Activated T-helper 1 cell treated with anti-CD3 and anti-CD28 coated beads, Interleukin-2, amount 50 U/mL, for 16 hours (primary cell): Measurements from ENCODE around the gene PAX3.
"Not testable (repeated sequence)": the region's sequence is repeated elsewhere in the genome, so short reads cannot be mapped to it uniquely, and the experiment has no call there.

Experiments
- DNase-seq, 2 donors: peaks; one replicate each; pipeline ENCODE4 v3.0.0-alpha.2; 2020; ENCODE audit warnings: low read depth in 1 of 2, low spot score in 1 of 2

PAX3 gene

DNA sequence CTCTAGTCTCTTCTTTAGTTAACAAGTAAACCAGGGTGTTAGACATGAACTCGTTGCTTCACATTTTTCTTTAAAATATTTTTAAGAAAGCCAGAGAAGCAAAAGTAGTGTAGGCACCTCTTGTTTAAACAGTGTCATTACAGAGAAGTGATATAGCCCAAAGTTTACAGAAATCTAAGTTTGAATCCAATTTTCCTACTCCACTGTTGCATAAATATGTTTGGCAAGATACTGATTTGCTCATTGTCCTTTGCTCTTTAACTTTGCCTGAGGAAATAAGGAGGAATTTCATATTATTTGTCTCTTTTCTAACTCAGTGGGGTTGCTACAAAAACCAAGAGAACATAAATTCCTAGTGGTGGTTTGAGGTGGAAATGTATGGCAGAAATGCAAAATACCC, 81.1 kb downstream of the PAX3 start:
- DNase-seq: no peak

DNA sequence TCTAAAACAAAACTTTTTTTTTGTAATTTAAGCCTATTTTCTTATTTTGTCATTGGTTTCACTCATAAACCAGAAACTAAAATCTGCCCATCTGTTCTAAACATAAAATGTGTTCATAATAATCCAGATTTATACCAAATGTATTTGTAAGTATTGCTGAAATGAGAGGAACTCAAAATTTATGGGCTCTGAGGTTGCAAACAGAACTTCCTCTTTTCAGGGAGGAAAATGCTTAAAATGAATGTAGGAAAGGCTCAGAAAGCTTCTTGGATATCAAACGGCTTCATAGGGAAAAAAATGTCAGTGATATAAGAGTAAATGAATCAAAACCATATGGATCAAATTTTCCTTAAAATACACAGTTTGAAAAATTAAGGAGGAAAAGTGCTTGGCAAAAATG, 83.9 kb downstream of the PAX3 start:
- no peak for DNase-seq

DNA sequence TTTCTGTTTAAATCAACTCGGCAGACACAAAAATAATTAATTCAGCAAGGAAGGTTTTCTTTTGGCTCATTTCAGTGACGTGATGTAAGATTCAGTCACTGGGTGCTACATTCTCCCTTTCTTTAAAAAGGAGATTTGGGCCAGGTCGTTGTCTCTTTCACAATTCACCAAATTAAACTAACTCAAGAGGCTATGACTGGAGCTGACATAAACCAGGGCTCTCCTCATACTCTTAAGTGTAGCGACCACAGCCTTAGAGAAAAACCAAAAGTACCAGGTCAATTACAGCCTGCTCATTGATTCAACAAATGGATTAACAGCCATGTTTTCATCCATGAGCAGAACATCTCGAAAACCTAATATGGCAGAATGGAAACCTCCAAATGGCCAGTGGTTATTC, 85.7 kb downstream of the PAX3 start:
- no peak for DNase-seq

DNA sequence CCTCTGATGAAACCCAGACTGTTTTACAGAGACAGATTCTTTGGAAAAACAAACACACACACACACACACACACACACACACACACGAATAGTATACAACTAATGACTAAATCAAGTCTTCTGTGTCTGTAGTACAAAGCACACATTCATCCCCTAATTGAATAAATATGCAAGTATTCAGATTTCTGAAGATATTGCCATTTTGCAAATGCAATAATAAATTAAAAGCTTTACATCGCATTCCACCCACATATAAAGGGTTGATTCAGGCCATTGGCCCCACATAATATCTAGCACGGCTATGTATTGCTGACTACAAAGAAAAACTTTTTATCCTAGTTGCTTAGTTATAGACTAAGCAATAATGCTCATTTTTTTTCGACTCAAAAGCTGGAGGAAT, 86.2 kb downstream of the PAX3 start:
- DNase-seq: no peak

DNA sequence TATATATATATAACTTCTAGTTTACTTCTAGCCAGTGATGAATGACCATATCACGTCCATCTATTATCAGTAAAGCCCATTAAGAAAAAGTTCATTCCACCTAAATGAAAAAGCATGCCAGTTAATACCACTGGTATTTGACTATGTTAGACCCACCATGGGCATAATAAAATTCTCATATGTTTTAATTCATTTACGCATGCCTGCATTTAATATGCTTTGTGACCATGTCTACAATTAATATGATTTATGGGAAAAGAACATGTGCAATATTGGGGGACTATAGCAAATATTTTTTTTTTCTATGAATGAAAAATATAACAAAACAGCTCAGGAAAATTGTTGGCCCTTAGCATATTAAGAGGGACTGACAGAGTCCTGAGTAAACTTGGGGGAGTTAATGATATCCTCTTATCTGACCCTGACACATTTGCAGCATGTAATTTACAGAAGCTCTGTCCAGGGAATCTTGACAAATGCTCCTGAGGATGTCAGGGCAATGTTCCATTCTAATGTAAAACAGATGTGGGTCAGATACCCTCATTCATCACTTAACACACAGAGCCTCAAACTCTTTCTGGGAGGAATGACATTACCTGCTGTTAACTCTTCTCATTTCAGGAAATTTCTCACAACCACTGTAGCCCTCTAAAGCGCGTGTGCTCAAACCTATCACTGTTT, 90.6 kb downstream of the PAX3 start:
- DNase-seq: no peak

DNA sequence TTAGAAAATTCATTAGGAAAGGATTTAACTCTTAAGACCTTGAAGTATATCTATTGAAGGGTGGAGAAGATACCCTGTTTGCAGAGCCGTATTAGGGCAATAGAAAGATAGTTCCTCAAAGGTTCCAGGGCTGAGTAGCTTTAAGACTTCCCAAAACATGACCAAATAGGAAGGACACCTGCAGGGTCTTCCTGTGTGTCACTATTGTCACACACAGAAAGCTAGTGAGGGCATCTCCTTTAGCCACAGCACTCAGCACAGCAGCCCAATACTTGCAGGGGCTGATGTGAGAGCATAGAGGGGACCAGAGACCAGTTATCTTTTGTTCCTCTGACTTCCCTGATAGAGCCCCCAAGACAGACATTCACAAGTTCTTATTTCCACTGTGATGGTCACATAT, 93.7 kb downstream of the PAX3 start:
- DNase-seq: no peak

- DNase-seq: no peak
Measured at GRCh38 chr2:222203041-222203440, 95.8 kb downstream of the PAX3 start.

- DNase-seq: no peak
Measured at GRCh38 chr2:222196159-222196558, 102.6 kb downstream of the PAX3 start.

DNA sequence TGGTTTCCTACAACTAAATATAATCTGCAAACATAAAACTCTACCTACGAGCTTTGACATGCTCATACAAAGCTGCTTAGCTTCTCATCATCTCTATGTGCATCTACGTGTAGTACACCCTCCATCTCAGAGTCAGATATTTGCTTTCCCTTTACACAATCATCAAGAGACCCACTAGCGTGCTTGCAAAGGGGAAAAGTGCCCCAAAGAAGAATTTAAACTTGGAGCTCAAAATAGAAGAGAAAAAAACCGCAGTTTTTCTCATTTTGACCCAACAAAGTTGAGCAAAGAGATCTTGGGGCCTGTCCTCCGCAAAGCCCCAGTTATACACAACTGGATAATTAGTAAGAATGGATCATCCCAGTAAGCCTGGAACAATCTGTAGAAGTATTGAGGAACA, 104.1 kb downstream of the PAX3 start:
- DNase-seq: no peak

DNA sequence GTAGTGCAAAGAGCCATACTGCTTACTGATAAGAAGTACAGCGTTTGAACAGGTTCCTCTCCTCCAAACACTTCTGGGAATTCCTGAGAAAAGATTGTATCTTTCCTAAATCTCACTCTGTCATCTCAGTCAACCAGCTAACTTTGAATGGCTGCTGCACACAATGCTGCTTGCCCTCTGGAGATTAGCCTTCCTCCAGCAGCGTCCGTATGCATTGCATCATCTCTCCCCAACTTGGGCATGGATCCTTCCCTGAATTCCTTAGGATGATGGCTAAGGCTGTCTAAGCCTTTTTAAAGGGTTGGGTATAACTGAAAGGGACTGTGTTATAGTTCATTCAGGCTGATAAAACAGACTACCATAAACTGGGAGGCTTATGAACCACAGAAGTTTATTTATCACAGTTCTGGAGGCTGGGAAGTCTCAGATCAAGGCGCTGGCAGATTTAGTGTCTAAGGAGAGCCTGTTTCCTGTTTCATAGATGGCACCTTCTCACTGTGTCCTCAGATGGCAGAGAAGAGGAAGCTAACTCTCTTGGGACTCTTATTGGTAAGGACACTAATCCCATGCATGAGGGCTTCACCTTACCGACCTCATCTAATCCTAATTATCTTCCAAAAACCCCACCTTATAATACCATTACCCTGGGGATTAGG, 105.3 kb downstream of the PAX3 start:
- DNase-seq: no peak

DNA sequence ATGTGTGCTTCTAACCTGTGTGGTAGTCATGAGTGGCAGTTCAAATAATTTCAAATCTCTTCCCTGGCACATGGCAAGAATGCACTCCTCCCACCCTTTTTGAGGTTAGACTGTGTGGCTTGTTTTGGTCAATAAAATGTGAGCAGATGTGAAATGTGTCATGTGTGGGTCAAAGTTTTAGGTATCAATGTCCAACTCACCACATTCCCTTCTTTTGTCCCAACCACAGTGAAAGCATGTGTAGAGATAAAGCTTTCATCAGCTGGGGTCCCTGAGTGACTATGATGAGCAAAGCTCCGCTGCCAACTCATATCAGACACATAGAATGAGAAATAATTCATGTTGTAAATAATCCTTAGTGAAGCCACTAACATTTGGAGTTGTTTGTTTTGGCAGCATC, 118.2 kb downstream of the PAX3 start:
- DNase-seq: no peak

DNA sequence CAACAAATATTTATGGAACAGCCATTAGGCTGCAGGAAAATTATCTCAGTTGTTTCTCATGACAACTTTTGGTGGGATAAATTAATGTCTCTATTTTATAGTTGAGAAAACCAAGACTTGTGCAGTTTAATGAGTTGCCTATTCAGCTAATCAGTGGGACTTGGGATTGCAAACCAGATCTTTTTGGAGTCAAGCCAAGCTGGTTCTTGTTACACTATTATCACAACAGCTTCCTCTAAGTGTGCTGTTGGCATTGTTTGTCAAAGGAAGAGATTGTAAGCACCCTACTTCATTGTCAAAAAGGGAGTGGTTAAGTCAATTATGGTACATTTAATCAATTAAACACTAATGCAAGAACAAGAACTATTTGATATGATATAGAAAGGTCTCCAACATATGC, 119.2 kb downstream of the PAX3 start:
- DNase-seq: no peak

GRCh38 chr2:222178450-222178849, 120.3 kb downstream of the PAX3 start:
- no peak for DNase-seq

DNA sequence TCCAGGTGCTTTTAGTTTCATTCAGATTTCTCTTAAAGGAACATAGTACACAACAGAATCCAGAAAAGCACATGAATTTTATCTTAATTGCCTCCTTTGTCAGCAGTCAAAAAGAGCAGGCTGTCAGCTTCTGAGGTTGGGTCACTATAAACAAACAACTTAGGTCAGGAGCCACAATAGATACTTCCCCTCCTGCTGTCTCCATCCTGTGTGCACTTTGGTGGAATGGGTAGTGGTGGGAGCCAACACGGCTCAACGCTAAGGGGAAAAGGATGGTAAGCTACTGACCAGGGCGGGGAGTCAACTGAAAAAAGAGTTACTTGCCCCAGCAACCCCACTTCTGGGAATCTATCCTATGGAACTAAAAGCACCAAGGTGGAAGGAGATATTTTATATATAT, 121.9 kb downstream of the PAX3 start:
- DNase-seq: no peak

DNA sequence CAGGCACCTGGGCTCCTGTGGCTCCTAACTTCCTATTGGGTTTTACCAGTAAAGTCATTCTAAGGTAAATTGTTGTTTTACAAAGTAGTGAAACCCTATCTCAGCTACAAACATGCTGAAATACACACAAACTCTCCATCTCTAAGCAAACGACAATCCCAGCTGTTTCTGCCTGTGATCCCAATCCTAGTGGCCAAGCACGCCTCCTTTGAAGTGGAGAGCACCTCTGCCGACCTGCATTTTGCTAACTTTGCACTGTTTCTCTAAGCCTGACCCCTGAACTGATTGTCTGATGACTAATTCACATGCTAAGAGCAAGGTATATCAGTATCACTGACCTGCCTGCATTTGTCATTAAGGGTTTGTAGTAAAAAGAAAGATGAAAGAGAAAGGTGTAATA, 124.3 kb downstream of the PAX3 start:
- no peak for DNase-seq

GRCh38 chr2:222169346-222169745, 129.5 kb downstream of the PAX3 start:
- no peak for DNase-seq

DNA sequence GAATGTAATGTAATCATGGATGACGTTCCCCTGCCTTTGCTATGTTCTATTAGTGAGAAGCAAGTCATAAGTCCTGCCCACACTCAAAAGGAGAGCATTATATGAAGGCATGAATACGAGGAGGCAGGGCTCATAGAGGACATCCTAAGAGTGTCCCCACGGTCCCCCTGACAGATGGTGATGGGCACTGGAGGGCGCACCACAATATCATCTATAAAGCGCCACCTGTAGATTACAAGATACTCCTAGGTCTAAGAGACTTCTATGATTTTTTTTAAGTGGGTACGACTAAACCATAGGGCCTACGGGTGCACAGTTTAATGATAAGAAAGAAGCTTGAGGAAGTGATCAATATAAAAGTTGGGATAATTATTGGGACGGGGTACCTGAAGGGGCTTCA, 131.0 kb downstream of the PAX3 start:
- DNase-seq: no peak

GRCh38 chr2:222160944-222161343, 137.9 kb downstream of the PAX3 start:
- no peak for DNase-seq

- no peak for DNase-seq
Measured at GRCh38 chr2:222160125-222160524, 138.7 kb downstream of the PAX3 start.

DNA sequence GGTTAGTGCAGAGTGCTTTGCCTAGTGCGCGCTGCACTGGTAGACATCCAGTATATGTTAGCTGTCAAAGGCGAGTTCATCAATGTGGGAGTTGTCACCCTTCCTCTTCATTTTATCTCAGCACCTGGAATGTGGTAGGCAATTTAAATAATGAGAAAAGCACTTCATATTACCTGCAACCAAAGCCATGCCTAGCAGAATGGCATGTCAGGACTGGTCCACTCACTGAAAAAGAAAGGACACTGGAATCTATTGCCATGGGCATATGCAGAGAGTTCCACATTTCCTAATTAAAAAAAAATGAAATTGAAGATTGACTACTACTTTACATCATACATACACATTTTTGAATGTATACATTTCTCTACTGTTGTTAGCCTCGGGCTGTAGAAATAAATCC, 139.6 kb downstream of the PAX3 start:
- no peak for DNase-seq

DNA sequence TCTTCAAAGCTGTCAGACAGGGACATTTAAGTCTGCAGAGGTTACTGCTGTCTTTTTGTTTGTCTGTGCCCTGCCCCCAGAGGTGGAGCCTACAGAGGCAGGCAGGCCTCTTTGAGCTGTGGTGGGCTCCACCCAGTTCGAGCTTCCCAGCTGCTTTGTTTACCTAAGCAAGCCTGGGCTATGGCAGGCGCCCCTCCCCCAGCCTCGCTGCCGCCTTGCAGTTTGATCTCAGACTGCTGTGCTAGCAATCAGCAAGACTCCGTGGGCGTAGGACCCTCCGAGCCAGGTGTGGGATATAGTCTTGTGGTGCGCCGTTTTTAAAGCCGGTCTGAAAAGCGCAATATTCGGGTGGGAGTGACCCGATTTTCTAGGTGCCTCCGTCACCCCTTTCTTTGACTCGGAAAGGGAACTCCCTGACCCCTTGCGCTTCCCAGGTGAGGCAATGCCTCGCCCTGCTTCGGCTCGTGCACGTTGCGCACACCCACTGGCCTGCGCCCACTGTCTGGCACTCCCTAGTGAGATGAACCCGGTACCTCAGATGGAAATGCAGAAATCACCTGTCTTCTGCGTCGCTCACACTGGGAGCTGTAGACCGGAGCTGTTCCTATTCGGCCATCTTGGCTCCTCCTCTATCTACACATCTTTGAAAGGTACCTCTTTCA, 143.7 kb downstream of the PAX3 start:
- not testable (repeated sequence) for DNase-seq
